Mesenchymal stem cell (in vitro differentiated cells and primary cell): Measurements from ENCODE around the gene VSTM2L.

Source experiments
- DNase-seq: peaks from one replicate; pipeline ENCODE4 v3.0.0-alpha.2; 2013
- H2AFZ ChIP-seq: one replicate; pipeline ENCODE4 v1.6.1; 2013; ENCODE audit warnings: low read depth, mild to moderate bottlenecking, control low read depth, inconsistent platforms, low read length, moderate library complexity
- H2AK5ac ChIP-seq: 2 replicates; pipeline ENCODE4 v1.6.1; 2013; ENCODE audit warnings: low read length, moderate library complexity, mild to moderate bottlenecking, inconsistent platforms; ENCODE audit not compliant: severe bottlenecking
- H2BK120ac ChIP-seq: one replicate; pipeline ENCODE4 v1.6.1; 2013; ENCODE audit warnings: low read depth, mild to moderate bottlenecking, inconsistent platforms, low read length, moderate library complexity
- H2BK12ac ChIP-seq, 2 experiments: one replicate each; pipeline ENCODE4 v1.6.1; 2013; ENCODE audit warnings: inconsistent platforms in 2 of 2, low read length in 2 of 2, mild to moderate bottlenecking in 2 of 2, moderate library complexity in 2 of 2, control low read depth in 1 of 2
- H2BK15ac ChIP-seq: one replicate; pipeline ENCODE4 v1.6.1; 2013; ENCODE audit warnings: mild to moderate bottlenecking, low read depth, inconsistent platforms; ENCODE audit not compliant: poor library complexity, severe bottlenecking
- H2BK5ac ChIP-seq: 2 replicates; pipeline ENCODE4 v1.6.1; 2013; ENCODE audit warnings: low read depth, mild to moderate bottlenecking, low read length, control low read depth, inconsistent platforms; ENCODE audit not compliant: poor library complexity, severe bottlenecking
- H3K14ac ChIP-seq, 2 experiments: one replicate each; pipeline ENCODE4 v1.6.1; 2013; ENCODE audit warnings: inconsistent platforms in 2 of 2, low read length in 2 of 2, control low read depth in 1 of 2, mild to moderate bottlenecking in 1 of 2, moderate library complexity in 1 of 2
- H3K18ac ChIP-seq, 2 experiments: one replicate each; pipeline ENCODE4 v1.6.1; 2013; ENCODE audit warnings: inconsistent platforms in 2 of 2, low read length in 2 of 2, control low read depth in 1 of 2, low read depth in 1 of 2, mild to moderate bottlenecking in 1 of 2
- H3K23ac ChIP-seq, 2 experiments: one replicate each; pipeline ENCODE4 v1.6.1; 2013; ENCODE audit warnings: inconsistent platforms in 2 of 2, low read length in 2 of 2, mild to moderate bottlenecking in 2 of 2, moderate library complexity in 2 of 2, control low read depth in 1 of 2
- H3K27ac ChIP-seq: 2 replicates; pipeline ENCODE4 v1.5.1; 2013; ENCODE audit warnings: mild to moderate bottlenecking, moderate library complexity, low read length, control low read depth, inconsistent platforms; ENCODE audit not compliant: poor library complexity, severe bottlenecking
- H3K27me3 ChIP-seq, 2 experiments: 2 replicates each; pipeline versions ENCODE4 v1.6.1 to v1.7.0; 2013; ENCODE audit warnings: low read length in 2 of 2, mild to moderate bottlenecking in 2 of 2, moderate library complexity in 2 of 2, control low read depth in 1 of 2, inconsistent platforms in 1 of 2; ENCODE audit not compliant: control insufficient read depth in 1 of 2, insufficient read depth in 1 of 2
- H3K36me3 ChIP-seq, 2 experiments: 2 replicates each; pipeline versions ENCODE4 v1.6.1 to v1.7.0; 2013; ENCODE audit warnings: low read length in 2 of 2, control low read depth in 1 of 2, inconsistent platforms in 1 of 2, low read depth in 1 of 2, mild to moderate bottlenecking in 1 of 2; ENCODE audit not compliant: insufficient read depth in 2 of 2, control insufficient read depth in 1 of 2
- H3K4ac ChIP-seq, 2 experiments: one replicate each; pipeline ENCODE4 v1.6.1; 2013; ENCODE audit warnings: inconsistent platforms in 2 of 2, low read length in 2 of 2, mild to moderate bottlenecking in 2 of 2, moderate library complexity in 2 of 2, control low read depth in 1 of 2, low read depth in 1 of 2
- H3K4me1 ChIP-seq: 2 replicates; pipeline ENCODE4 v1.6.1; 2013; ENCODE audit warnings: low read depth, low read length, control low read depth; ENCODE audit not compliant: control insufficient read depth, insufficient read depth
- H3K4me2 ChIP-seq: 2 replicates; pipeline ENCODE4 v1.6.1; 2013; ENCODE audit warnings: low read length, mild to moderate bottlenecking, inconsistent platforms; ENCODE audit not compliant: poor library complexity, severe bottlenecking
- H3K4me3 ChIP-seq, 2 experiments: 2 replicates each; pipeline versions ENCODE4 v1.5.1 to v1.7.0; 2013; ENCODE audit warnings: low read length in 2 of 2, mild to moderate bottlenecking in 2 of 2, control low read depth in 1 of 2, low read depth in 1 of 2; ENCODE audit not compliant: insufficient read depth in 1 of 2
- H3K79me1 ChIP-seq: replicated peaks from 2 replicates; pipeline ENCODE4 v1.6.1; 2013; ENCODE audit warnings: mild to moderate bottlenecking, control low read depth, low read length, inconsistent platforms; ENCODE audit not compliant: poor library complexity, severe bottlenecking
- H3K9ac ChIP-seq: 2 replicates; pipeline ENCODE4 v1.7.0; 2013; ENCODE audit warnings: mild to moderate bottlenecking, low read length, moderate library complexity
- H3K9me3 ChIP-seq: 2 replicates; pipeline ENCODE4 v1.7.0; 2013; ENCODE audit warnings: mild to moderate bottlenecking, low read length; ENCODE audit not compliant: control insufficient read depth
- H4K8ac ChIP-seq: one replicate; pipeline ENCODE4 v1.6.1; 2013; ENCODE audit warnings: inconsistent platforms, mild to moderate bottlenecking, low read length, moderate library complexity
- H4K91ac ChIP-seq: one replicate; pipeline ENCODE4 v1.6.1; 2013; ENCODE audit warnings: mild to moderate bottlenecking, low read length, inconsistent platforms
- WGBS: methylation state at CpG from one replicate; pipeline ENCODE4 v1.1.7; 2013; ENCODE audit warnings: mixed read lengths; 5-methylcytosine and 5-hydroxymethylcytosine counted together

VSTM2L gene

GRCh38 chr20:37927410-37928095 is 24.6 kb downstream of the VSTM2L start:
- Histone ChIP-seq H2AFZ (no peak overlapping the region), H3K4me2 (no peak overlapping the region), H3K36me3 (no peaks in the 10 kb centered on the region), H3K9me3 (no peaks in the 10 kb centered on the region), H3K9ac (no peak overlapping the region), H3K14ac (no peak overlapping the region), H4K8ac (no peak overlapping the region), H3K18ac (no peak overlapping the region), H3K27me3 (peaks cover 44 to 80% of the 10 kb centered on the region in 2 experiments), H3K4ac (no peak overlapping the region), H3K4me3 (no peak overlapping the region), H2BK120ac (no peak overlapping the region), H4K91ac (no peak overlapping the region), H3K27ac (no peak overlapping the region), H2BK5ac (no peak overlapping the region), H3K23ac (no peak overlapping the region), H3K4me1 (peaks cover 3% of the 10 kb centered on the region), H2AK5ac (no peak overlapping the region), H2BK15ac (no peak overlapping the region), H3K79me1 (no peaks in the 10 kb centered on the region), H2BK12ac (no peak overlapping the region)
- WGBS: 89% methylated on average over 17 of the region's 18 CpGs
- no peak for DNase-seq

- WGBS: 63% methylated on average over 8 of the region's 8 CpGs
- H3K9me3 ChIP-seq: no peaks in the 10 kb centered on the region
These were observed 26.2 kb downstream of the VSTM2L start for GRCh38 chr20:37928996-37929682.

GRCh38 chr20:37929683-37930014 is 26.7 kb downstream of the VSTM2L start:
- WGBS: 61% methylated on average over 4 of the region's 4 CpGs

More at GRCh38 chr20:37928996-37929682, 26.2 kb downstream of the VSTM2L start:
- no peak overlapping the region for H2BK12ac ChIP-seq
- no peak overlapping the region for H2AFZ ChIP-seq
- no peak overlapping the region for H4K8ac ChIP-seq
- no peak overlapping the region for H2AK5ac ChIP-seq
- no peak for DNase-seq
- H3K27me3 ChIP-seq: peaks cover 48 to 77% of the 10 kb centered on the region in 2 experiments
- no peak overlapping the region for H3K9ac ChIP-seq
- no peak overlapping the region for H2BK120ac ChIP-seq
- H3K23ac ChIP-seq: peak overlapping the region in 1 of 2 experiments; percentile 48
- peak overlapping the region in 1 of 2 experiments; percentile 57 for H3K14ac ChIP-seq
- peaks cover 0 to 2% of the 10 kb centered on the region in 2 experiments for H3K36me3 ChIP-seq
- no peak overlapping the region for H4K91ac ChIP-seq
- H3K18ac ChIP-seq: no peak overlapping the region
- H3K79me1 ChIP-seq: no peaks in the 10 kb centered on the region
- H3K4me1 ChIP-seq: peaks cover 3% of the 10 kb centered on the region
- H3K4ac ChIP-seq: no peak overlapping the region
- no peak overlapping the region for H3K27ac ChIP-seq
- no peak overlapping the region for H2BK5ac ChIP-seq
- H2BK15ac ChIP-seq: no peak overlapping the region
- no peak overlapping the region for H3K4me3 ChIP-seq
- H3K4me2 ChIP-seq: no peak overlapping the region

GRCh38 chr20:37931153-37931922 is 28.4 kb downstream of the VSTM2L start:
- Histone ChIP-seq H3K4me1 (peaks cover 3% of the 10 kb centered on the region), H3K27ac (no peak overlapping the region), H2BK12ac (no peak overlapping the region), H3K9ac (no peak overlapping the region), H3K23ac (no peak overlapping the region), H3K4me3 (no peak overlapping the region), H2BK5ac (no peak overlapping the region), H2BK15ac (no peak overlapping the region), H3K36me3 (peaks cover 0 to 2% of the 10 kb centered on the region in 2 experiments), H3K4me2 (no peak overlapping the region), H3K79me1 (no peaks in the 10 kb centered on the region), H2AK5ac (no peak overlapping the region), H3K9me3 (no peaks in the 10 kb centered on the region), H4K8ac (no peak overlapping the region), H2BK120ac (no peak overlapping the region), H3K18ac (no peak overlapping the region), H3K27me3 (peaks cover 48 to 62% of the 10 kb centered on the region in 2 experiments), H2AFZ (no peak overlapping the region), H3K14ac (no peak overlapping the region), H3K4ac (no peak overlapping the region), H4K91ac (no peak overlapping the region)
- no peak for DNase-seq
- 81% methylated on average over 21 of the region's 27 CpGs for WGBS

More at GRCh38 chr20:37929683-37930014, 26.7 kb downstream of the VSTM2L start:
- no peak overlapping the region for H3K23ac ChIP-seq
- no peak overlapping the region for H3K9ac ChIP-seq
- H3K79me1 ChIP-seq: no peaks in the 10 kb centered on the region
- no peak overlapping the region for H2BK12ac ChIP-seq
- H2BK120ac ChIP-seq: no peak overlapping the region
- H3K14ac ChIP-seq: no peak overlapping the region
- H2BK15ac ChIP-seq: no peak overlapping the region
- peaks cover 0 to 2% of the 10 kb centered on the region in 2 experiments for H3K36me3 ChIP-seq
- H2AK5ac ChIP-seq: no peak overlapping the region
- H3K27ac ChIP-seq: no peak overlapping the region
- no peak overlapping the region for H4K8ac ChIP-seq
- H3K9me3 ChIP-seq: no peaks in the 10 kb centered on the region
- H3K27me3 ChIP-seq: peaks cover 48 to 75% of the 10 kb centered on the region in 2 experiments
- H3K4ac ChIP-seq: no peak overlapping the region
- H2BK5ac ChIP-seq: no peak overlapping the region
- no peak overlapping the region for H3K4me2 ChIP-seq
- H3K18ac ChIP-seq: no peak overlapping the region
- no peak overlapping the region for H3K4me3 ChIP-seq
- no peak overlapping the region for H2AFZ ChIP-seq
- peaks cover 3% of the 10 kb centered on the region for H3K4me1 ChIP-seq
- H4K91ac ChIP-seq: no peak overlapping the region
- DNase-seq: no peak
